SK-MEL-5 (cell line): ENCODE results near the gene C4B. TPM values are rescaled to one million over a fixed set of nuclear protein-coding genes. Genes with fewer than 3 reads are reported as not detected.
"Not testable (repeated sequence)": the region's sequence is repeated elsewhere in the genome, so short reads cannot be mapped to it uniquely, and the experiment has no call there.

Experiments used
- DNase-seq: peaks from one replicate; pipeline ENCODE4 v3.0.0-alpha.2; 2016; ENCODE audit warnings: low read depth, low spot score
- in situ Hi-C: cut with HindIII; loops from 2 replicates; pipeline ENCODE4 v1.10.0; 2016; ENCODE audit warnings: low sequenced_read_pairs, high pct_unique_total_duplicates, low pct_unique_long_range_greater_than_20kb
- total RNA-seq: library from RNA; depleted of rRNA; stranded (reverse); fragments of >200 nt; shearing (Covaris generic); gene quantifications from 2 replicates; pipeline ENCODE4 v1.2.3, GENCODE V29; 2014

The C4B gene
- total RNA-seq, 1 experiment from 2014 or later: 0.45 TPM

GRCh38 chr6:32064706-32065105, 50.1 kb downstream of the C4B start:
- in situ Hi-C loops: no loop called here
- DNase-seq: no peak

- DNase-seq, in situ Hi-C loops: not testable (repeated sequence)
These were observed 52.9 kb downstream of the C4B start for GRCh38 chr6:32067521-32067920.

- in situ Hi-C loops, DNase-seq: not testable (repeated sequence)
These were observed 53.7 kb downstream of the C4B start for GRCh38 chr6:32068315-32068714.

GRCh38 chr6:32068867-32069266, 54.3 kb downstream of the C4B start:
- in situ Hi-C loops: no loop called here
- DNase-seq: no peak

GRCh38 chr6:32069460-32069859, 54.9 kb downstream of the C4B start:
- DNase-seq: no peak
- in situ Hi-C loops: no loop called here

GRCh38 chr6:32069878-32070515, 55.4 kb downstream of the C4B start:
- no peak for DNase-seq
- in situ Hi-C loops: no loop called here

GRCh38 chr6:32070814-32071543, 56.4 kb downstream of the C4B start:
- in situ Hi-C loops: no loop called here
- no peak for DNase-seq

GRCh38 chr6:32073101-32073500, 58.5 kb downstream of the C4B start:
- no peak for DNase-seq
- in situ Hi-C loops: no loop called here

GRCh38 chr6:32073613-32074012, 59.0 kb downstream of the C4B start:
- in situ Hi-C loops: no loop called here
- no peak for DNase-seq

GRCh38 chr6:32074996-32075532, 60.5 kb downstream of the C4B start:
- in situ Hi-C loops: no loop called here
- DNase-seq: no peak

- DNase-seq: no peak
- in situ Hi-C loops: no loop called here
These were observed 61.2 kb downstream of the C4B start for GRCh38 chr6:32075781-32076180.

GRCh38 chr6:32076321-32076809, 61.8 kb downstream of the C4B start:
- DNase-seq: no peak
- in situ Hi-C loops: no loop called here

- no peak for DNase-seq
- in situ Hi-C loops: no loop called here
These were observed 65.1 kb downstream of the C4B start for GRCh38 chr6:32079566-32080290.

GRCh38 chr6:32081168-32081990, 66.8 kb downstream of the C4B start:
- no peak for DNase-seq
- in situ Hi-C loops: no loop called here

- DNase-seq: no peak
These were observed 67.9 kb downstream of the C4B start for GRCh38 chr6:32082478-32082877.

GRCh38 chr6:32082935-32083334, 68.3 kb downstream of the C4B start:
- DNase-seq: no peak
- in situ Hi-C loops: no loop called here

More at GRCh38 chr6:32082478-32082877, 67.9 kb downstream of the C4B start:
- in situ Hi-C loops: no loop called here
